GM21447 (cell line): ENCODE results near the gene PWWP2B.

Experiments
- ATAC-seq: cut with Tn5 transposase; IDR thresholded peaks from one replicate; pipeline ENCODE4 v1.9.1; 2021; ENCODE audit not compliant: unreplicated experiment

Gene PWWP2B

GRCh38 chr10:132466520-132467463 lies 69.8 kb downstream of the PWWP2B start:
- no peak for ATAC-seq
